Measurements from ENCODE around the gene GTF3A. TPM values are rescaled to one million over a fixed set of nuclear protein-coding genes. Genes with fewer than 3 reads are reported as not detected.

GTF3A gene
- total and polyA plus RNA-seq, 8 donors, result 66.6 to 124 (median 77.5) TPM

- peaks cover 13 to 45% of the 10 kb centered on the region in 2 donors for H3K4me1 ChIP-seq
- peak within 1 kb of the TSS; percentile 63 to 70 for H3K4me3 ChIP-seq
- H3K27me3 ChIP-seq, result no peaks in the 10 kb centered on the region
- peak within 1 kb of the TSS; percentile 96 to 97 for H3K27ac ChIP-seq
- peaks cover 0 to under 1% of the 10 kb centered on the region in 2 donors for H3K36me3 ChIP-seq
- no peak for TF ChIP-seq CTCF (IDR thresholded peaks at IDR 0.05)
- intact Hi-C loops (cut with DNase I), result no loop called here
- ATAC-seq (peak; percentile 92), DNase-seq (peak; percentile 91 to 97 (median 95))
- no peaks in the 10 kb centered on the region for H3K9me3 ChIP-seq
These were observed 25.8 kb downstream of the GTF3A start, which contains the start of gene MTIF3 for GRCh38 chr13:27449936-27450828. TSS of gene MTIF3 (minus strand) at chr13:27450564. CDS start at chr13:27440448, 10,116 bp downstream.

DNA sequence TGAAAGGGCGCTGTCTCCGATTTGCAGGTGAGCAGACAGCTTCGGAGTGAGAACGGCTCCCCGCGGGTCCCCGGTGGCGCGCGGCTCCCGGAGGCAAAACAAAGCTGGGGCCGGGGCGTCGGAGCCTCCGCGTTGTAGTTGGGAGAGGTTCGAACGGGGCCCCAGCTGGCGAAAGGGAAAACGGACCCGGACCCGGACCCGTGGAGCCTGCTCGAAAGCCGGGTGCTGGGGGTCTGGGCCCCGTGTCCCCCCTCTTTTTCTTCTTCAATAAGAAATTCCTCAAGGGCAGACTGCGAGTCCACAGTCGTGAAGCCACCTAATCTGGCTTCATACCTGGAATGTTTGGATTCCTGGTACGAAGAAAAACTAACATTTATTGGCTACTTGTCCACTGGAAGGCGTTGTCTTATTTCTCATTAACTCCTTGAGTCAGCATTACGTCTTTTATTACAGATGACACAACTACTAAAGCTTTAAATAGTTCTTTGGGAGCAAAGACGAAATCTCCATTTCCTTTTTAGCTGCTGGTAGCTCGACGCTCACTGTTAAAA is 26.6 kb downstream of the GTF3A start:
- H3K27ac ChIP-seq, result peak overlapping the region; percentile 96 to 97
- no peaks in the 10 kb centered on the region for H3K9me3 ChIP-seq
- no peak for TF ChIP-seq CTCF (IDR thresholded peaks at IDR 0.05)
- H3K4me1 ChIP-seq, result peaks cover 13 to 52% of the 10 kb centered on the region in 2 donors
- H3K27me3 ChIP-seq, result no peaks in the 10 kb centered on the region
- intact Hi-C loops (cut with DNase I), result no loop called here
- H3K36me3 ChIP-seq, result no peaks in the 10 kb centered on the region
- ATAC-seq, result peak; percentile 41
- DNase-seq, result peak; percentile 38 to 84 (median 50)
- H3K4me3 ChIP-seq, result peak overlapping the region; percentile 63 to 70

GRCh38 chr13:27455331-27455855 is 31.0 kb downstream of the GTF3A start:
- intact Hi-C loops (cut with DNase I), result no loop called here
- no peak for TF ChIP-seq CTCF (IDR thresholded peaks at IDR 0.05)
- peaks cover 0 to 19% of the 10 kb centered on the region in 2 donors for H3K4me1 ChIP-seq
- no peaks in the 10 kb centered on the region for H3K9me3 ChIP-seq
- H3K4me3 ChIP-seq, result peak overlapping the region in 1 of 2 donors; percentile 29
- H3K27me3 ChIP-seq, result no peaks in the 10 kb centered on the region
- DNase-seq (no peak), ATAC-seq (no peak)
- peak overlapping the region in 1 of 2 donors; percentile 28 for H3K27ac ChIP-seq
- H3K36me3 ChIP-seq, result no peaks in the 10 kb centered on the region

GRCh38 chr13:27461940-27462584 is 37.6 kb downstream of the GTF3A start:
- H3K27ac ChIP-seq, result no peak overlapping the region
- no peak overlapping the region for H3K4me3 ChIP-seq
- no peaks in the 10 kb centered on the region for H3K27me3 ChIP-seq
- peaks cover 0 to 3% of the 10 kb centered on the region in 2 donors for H3K4me1 ChIP-seq
- intact Hi-C loops (cut with DNase I), result no loop called here
- no peak for TF ChIP-seq CTCF (IDR thresholded peaks at IDR 0.05)
- ATAC-seq (no peak), DNase-seq (no peak)
- no peaks in the 10 kb centered on the region for H3K36me3 ChIP-seq
- H3K9me3 ChIP-seq, result no peaks in the 10 kb centered on the region
